HG03060 (cell line): ENCODE data around the gene LBX1.

ENCODE experiments used
- ATAC-seq: cut with Tn5 transposase; IDR thresholded peaks from one replicate; pipeline ENCODE4 v1.9.1; 2021; ENCODE audit warnings: low read depth, moderate number of reproducible peaks; ENCODE audit not compliant: unreplicated experiment

LBX1 gene

GRCh38 chr10:101226491-101227428 lies 2.5 kb downstream of the LBX1 start:
- ATAC-seq = no peak

DNA sequence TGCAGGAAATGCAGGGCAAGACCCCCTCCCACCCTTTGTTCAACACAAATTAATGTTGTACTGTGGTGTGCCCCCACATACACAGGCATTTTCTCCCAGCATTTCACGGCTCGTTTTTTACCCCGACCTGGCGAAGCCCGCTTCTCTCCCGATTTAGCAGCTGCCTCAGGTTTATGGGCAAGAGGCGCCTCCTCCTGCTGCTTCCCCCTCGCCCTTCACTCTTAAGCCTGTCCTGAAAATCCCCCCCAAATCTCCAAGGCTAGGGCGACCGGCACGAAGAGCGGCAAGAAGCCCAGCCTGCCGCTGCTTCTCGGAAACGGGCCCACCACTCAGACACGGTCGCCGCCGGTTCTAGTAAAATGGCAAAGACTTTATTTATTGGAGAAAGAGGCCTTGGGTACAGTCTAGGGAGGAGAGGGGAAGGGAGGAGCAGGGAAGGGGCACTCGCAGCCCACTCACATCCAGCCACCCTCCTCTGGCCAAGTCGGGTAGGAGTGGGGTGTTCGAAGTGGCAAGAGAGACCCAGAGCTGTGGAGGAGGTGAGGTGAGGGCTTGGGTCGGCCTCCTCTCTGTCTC lies 3.3 kb downstream of the LBX1 start:
- ATAC-seq = no peak

- no peak for ATAC-seq
These were observed 4.1 kb downstream of the LBX1 start for GRCh38 chr10:101224910-101225823.

GRCh38 chr10:101224060-101224909 lies 5.0 kb downstream of the LBX1 start:
- no peak for ATAC-seq

GRCh38 chr10:101223274-101224059 lies 5.8 kb downstream of the LBX1 start:
- ATAC-seq = no peak

- ATAC-seq = no peak
These were observed 6.5 kb downstream of the LBX1 start for GRCh38 chr10:101222683-101223273.

DNA sequence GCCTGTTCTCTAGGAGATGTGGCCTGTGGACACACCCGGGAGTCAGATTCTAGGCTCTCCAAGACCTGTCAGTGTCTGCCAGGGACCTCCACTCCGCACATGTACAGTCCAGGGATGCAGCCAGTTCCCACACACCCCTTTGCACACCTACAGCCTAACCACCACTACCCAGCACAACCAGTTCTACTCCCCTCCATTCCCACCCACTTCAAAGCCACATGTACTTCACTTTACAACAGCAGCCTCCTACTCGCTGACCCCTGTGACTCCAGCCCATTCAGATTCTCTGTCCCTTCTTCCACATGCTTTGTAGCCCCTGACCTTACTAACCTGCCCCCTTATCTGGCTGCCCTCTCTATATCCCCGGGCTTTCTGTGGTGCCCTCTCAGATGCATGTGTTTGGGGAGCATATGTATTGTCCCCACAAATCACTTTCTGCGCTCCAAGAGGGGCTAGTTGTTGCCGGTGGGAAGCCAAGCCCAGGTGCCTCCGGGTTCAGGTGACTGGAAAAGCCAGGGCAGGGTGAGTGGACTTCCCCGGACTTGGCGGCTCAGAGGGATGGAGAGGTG lies 7.2 kb downstream of the LBX1 start:
- no peak for ATAC-seq

DNA sequence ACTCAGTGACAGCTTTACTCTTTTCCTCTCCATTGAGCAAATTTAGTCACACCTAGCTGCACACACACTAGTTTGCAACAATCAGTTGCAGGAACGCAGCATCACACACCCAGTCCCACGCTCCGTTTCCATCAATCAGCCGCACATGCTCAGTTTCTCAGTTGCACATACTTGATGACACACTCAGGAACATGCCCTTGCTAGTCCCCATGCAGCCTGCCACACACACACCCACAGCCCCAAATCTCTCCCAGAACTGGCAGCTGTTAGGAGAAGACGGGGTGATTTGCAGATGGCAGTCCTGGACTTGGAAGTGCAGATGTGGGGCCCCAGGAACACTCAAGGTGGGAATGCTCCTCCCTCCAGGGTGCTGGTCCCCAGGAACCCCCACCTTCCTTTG lies 7.7 kb downstream of the LBX1 start:
- ATAC-seq = no peak

- ATAC-seq = no peak
These were observed 9.3 kb downstream of the LBX1 start for GRCh38 chr10:101219946-101220451.

GRCh38 chr10:101219139-101219945 lies 9.9 kb downstream of the LBX1 start:
- no peak for ATAC-seq

- no peak for ATAC-seq
These were observed 10.7 kb downstream of the LBX1 start for GRCh38 chr10:101218351-101219138.

DNA sequence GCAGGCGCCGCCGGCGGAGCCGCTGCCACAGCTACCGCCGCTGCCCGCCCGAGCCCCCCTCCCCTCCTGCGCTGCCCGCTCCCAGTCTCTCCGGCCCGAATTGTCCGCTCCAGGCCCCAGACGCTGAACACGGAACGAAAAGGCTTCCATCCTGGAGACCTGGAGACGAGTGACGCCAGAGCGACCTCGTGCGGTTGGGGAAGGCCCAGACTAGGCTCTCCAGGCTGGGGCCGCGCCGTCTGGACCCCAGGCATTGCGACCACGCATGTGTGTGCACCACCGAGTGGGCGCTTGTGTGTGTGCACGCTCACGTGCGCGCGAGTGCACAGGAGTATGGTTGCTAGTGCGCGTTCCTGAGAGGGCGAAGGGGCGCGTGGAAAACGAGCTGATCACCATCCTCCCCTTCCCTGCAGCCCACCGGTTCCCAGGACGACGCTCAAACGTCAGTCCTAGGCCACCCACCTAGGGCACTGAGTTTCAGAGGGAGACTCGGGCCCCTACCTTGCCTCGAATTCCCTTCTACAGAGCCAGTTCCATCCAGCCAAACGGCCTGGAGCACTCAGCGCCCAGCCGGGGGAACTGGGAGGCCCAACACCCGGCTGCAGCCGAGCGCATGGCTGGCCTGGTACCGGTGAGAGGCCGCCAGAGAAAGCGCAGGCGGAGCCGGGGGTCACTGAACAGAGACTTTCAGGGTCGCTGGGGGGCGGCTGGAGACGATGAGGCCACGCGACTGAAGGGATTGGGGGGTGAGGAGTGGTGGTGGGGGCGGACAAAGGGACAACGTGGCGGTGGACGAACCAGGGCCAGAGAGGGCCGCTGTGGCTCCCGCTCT lies 11.6 kb downstream of the LBX1 start:
- ATAC-seq = no peak

DNA sequence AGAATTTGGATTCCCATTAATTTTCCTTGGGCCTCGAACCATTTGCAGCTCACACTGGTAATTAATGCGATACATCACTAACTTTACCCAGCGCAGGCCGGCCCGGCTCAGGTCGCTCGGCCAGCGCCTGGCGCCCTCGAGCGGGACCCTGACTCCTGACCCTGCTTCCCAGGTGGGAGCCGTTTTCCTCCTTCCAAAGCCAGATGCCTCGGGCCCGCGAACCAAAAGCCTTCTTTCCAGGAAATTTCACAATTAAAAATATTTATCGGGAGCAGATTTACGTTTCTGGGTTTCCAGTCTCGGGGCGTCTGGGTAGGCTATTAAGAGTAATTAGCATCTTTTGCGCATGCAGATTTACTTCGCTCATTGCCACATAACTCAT lies 12.2 kb downstream of the LBX1 start:
- ATAC-seq = no peak

- no peak for ATAC-seq
These were observed 12.8 kb downstream of the LBX1 start for GRCh38 chr10:101216207-101217043.
